GM04503 (cell line): ENCODE results near the gene GREM1.

Source experiments
- DNase-seq: peaks from one replicate; pipeline ENCODE4 v3.0.0-alpha.2; 2012; ENCODE audit warnings: low read depth

The GREM1 gene

DNA sequence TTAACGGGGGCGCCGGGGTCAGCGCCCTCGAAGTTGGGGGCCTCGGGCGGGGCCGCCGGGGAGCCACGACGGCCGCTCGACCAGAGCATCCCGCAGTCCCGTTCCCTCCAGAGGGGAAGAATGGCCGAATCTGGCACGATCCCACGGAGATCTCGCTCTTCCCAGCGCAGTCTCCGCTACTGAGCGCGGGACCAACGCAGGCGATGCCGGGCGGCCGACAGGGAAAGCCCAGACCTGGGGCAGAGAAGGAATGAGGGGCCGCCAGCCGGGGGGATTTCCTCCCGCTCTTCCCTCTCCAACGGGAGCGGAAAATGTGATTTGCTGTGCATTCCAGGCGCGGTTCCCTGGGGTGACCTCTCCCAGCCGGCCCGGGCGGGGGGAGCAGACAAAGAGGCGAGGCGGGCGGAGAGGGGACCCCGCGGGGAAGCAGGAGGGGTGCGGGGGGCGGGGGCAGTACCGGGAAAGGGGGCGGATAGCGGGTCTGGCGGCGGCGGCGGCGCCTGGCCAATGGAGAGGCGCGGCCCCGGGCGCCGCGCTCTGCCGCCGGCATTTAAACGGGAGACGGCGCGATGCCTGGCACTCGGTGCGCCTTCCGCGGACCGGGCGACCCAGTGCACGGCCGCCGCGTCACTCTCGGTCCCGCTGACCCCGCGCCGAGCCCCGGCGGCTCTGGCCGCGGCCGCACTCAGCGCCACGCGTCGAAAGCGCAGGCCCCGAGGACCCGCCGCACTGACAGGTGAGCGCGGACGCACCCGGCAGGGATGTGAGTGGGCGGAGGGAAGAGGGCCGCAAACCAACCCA lies at the start of gene GREM1:
TSS of gene GREM1 (plus strand) at position 579 of the 801 bp plus-strand sequence. CDS start 12,687 bp downstream, outside the sequence.
- no peak for DNase-seq

DNA sequence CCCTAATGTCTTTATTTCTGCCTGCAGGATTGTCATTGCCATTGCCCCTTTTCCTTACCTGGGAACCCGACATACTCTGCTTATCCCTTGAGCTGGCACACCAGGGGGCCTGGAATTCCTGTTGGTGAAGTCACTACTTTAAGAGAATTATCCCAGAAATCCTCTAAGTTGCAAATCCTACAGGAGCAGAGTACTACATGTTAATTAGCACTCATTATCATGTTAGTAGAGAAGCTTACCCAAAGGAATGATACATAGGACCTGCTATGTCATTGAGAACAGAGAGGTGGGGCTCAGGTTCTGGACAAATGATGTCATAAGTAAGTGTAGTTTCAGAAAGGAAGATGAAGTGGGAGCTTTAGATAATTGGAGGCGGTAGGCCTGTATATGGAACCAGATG lies 48.9 kb upstream of the GREM1 start:
- no peak for DNase-seq

- DNase-seq = peak; percentile 95
These were observed 47.8 kb upstream of the GREM1 start for GRCh38 chr15:32669896-32670611.

- DNase-seq = no peak
These were observed 47.2 kb upstream of the GREM1 start for GRCh38 chr15:32670623-32671022.

DNA sequence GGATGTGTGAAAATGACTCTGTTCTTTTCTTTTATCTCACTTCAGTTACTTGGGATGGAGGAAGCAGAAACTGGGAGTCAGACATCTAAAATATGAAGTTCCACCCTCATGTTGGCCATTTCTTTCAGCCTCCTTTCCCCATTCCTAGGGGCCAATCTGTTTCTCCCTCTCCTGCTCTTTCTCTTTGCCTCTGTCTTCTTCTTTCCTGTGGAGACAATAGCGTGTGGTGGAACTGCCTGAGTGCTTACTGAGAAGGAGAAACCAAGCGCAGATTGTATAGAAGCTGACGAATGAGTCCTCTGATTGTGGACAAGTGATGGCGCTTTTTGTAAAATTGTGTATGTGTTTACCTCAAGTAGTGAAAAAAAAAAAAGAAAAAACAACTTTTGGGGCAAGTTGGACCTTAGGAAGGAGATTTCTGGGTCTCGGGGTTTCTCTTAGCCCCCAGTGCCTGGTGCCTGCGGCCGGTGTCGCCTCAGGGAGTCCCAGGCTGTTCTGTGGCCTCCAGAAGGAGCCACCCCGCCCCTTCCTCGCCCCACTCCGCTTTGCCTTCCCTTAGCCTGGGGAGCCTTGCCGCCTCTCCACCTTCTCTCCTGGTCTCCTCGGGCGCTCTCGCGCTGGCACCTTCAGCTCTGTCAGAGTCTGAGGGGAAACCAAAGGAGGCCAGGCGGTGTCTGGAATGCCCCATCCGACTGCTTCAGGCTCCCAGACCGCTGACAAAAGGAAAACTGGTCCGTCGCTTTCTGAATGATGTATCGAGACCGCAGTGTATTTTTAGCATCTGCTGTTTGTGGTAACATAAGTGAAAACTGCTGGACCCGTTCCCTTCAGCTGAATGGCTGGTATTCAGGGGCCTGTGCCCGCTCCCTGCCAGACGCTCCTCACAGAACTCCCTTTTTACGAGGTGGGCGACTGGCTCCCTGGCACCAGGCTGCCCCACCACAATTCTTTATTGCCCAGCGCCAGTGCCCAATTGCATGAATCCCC lies 46.2 kb upstream of the GREM1 start:
- DNase-seq = peak; percentile 83

- DNase-seq = peak; percentile 77
These were observed 43.1 kb upstream of the GREM1 start for GRCh38 chr15:32674681-32675080.

DNA sequence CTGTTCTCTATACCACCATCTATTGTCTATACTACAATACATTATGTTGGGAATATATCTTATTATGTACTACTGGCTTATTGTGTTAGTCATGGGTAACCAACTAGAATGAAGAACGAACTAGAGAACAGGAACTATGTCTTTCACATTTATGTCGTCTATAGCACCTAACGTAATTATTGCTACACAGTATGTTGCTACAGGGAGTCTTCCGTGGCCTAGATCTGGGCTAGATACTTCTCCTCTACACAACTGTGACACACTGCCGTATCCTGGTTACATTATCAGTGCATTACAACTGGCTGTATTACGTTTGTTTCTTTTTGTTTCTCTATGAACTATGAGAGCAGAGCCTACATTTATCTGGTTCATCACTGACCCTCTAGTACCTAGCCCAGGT lies 42.3 kb upstream of the GREM1 start:
- no peak for DNase-seq

- no peak for DNase-seq
These were observed 41.6 kb upstream of the GREM1 start for GRCh38 chr15:32676169-32676568.

GRCh38 chr15:32677238-32677750 lies 40.5 kb upstream of the GREM1 start:
- DNase-seq = no peak

- no peak for DNase-seq
These were observed 38.5 kb upstream of the GREM1 start for GRCh38 chr15:32679298-32679690.

DNA sequence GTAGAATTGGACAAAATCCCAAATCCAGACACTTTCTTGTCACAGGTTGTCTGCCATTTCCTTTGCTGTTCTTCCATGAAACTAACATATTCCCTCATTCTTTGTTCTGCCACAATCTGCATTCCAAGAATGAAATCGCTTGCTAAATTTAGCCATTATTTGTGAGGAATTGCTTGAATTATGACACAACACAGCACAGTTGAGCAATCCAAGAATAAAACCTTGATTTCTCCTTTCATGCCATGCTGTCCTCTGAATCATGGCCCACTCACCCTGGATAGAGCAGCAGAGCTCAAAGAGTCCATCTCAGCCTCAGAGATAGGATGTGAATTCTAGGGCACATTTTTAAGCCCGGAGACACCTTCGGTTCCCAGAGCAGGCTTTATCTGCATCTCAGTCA lies 35.2 kb upstream of the GREM1 start:
- peak; percentile 96 for DNase-seq

DNA sequence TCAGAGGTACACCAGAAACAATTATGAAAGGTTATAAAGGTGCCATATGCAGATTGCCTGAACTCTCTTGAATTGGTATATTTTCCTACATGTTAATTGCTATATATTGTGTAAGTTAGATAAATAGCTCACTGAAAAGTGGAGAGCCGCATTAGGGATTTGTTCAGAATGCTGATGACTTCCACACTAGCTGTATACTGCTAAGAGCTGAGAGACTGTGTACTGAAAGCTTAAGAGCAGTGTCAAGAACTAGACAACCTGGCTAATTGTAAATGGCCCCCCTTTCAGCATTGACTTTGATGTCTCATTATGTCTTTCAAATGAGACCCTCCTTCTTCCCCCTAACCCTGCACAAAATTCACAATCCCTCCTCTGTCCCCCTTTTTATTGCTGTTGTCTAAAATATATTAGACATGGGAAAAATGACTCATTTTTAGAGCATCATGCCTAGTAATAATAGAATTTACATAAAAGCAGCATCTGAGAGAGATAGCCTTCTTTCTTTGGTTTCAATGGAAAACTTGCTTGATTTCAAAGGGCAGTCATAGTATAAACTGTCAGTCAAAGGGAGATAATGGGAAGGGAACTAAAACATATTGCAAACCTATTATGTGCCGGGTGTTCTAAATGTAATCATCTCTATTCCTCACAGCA lies 34.7 kb upstream of the GREM1 start:
- DNase-seq = no peak

GRCh38 chr15:32683906-32684584 lies 33.8 kb upstream of the GREM1 start:
- DNase-seq = peak; percentile 98

- DNase-seq = peak; percentile 78
These were observed 32.2 kb upstream of the GREM1 start for GRCh38 chr15:32685576-32685975.

GRCh38 chr15:32687556-32687955 lies 30.2 kb upstream of the GREM1 start:
- no peak for DNase-seq

DNA sequence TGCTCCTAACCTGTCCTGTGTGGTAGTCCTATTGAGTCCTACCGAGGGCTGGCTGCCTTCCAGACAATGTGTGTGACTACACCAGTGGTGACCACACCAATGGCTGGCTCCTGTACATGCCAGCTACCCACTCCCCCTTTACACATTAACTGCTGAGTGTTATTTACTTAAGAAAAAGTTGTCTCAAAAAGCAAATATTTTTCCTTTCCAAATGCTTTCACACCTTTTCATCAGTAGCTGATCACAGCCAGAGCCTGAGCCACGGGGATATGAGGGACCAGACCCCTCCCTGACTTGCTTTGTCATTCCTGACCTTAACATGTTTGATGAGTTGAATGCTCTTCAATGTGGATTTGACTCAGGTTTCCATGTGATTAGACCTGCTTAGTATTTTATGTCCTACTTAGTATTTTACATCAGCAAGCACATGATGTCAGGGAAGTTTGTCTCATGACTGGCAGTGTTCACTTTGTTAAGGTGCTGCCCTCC lies 29.6 kb upstream of the GREM1 start:
- DNase-seq = no peak

DNA sequence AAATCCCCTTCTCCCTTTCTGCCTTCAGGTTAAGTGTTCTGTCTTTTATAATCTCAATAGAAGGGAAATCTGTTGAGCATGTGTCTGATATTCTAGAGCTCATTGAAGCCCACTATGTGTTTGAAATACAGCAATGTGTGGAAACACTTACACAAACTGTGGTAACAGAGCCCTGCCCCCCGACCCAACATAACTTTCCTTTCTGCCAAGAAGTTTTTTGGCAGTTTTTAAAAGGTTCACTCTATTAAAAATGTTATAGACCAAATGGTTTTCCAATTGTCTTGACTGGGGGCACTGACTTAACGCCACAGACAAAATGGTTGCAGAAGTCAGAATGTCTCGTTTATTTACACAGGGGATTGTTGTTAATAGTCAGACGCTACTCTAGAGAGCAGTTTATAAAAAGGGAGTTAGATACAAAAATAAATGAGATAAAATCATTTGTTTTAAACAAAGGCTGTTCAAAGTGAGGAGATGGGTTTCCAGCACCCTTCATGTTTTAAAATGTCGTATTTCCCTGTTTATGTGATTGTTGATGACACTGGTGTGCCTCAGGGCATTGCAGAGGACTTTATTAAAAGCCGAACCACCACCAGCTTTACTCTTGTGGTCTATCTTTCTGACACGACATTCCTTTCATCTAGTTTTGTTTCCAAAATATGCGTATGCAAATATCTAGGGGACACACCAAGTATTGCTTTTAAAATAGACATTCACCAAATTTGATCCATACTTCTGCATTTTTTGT lies 26.7 kb upstream of the GREM1 start:
- DNase-seq = no peak

GRCh38 chr15:32691689-32692038 lies 26.1 kb upstream of the GREM1 start:
- DNase-seq = no peak

GRCh38 chr15:32692286-32692685 lies 25.5 kb upstream of the GREM1 start:
- DNase-seq = no peak
